Subcutaneous abdominal adipose tissue (tissue), 5 donors: ENCODE results near the gene MACROD2.

ENCODE experiments used
- H3K27ac ChIP-seq: one replicate; pipeline ENCODE4 v1.7.0; 2013; ENCODE audit warnings: low read depth, mild to moderate bottlenecking, inconsistent platforms, low read length, moderate library complexity
- H3K27me3 ChIP-seq, 5 donors: one replicate each; pipeline ENCODE4 v1.7.0; 2013; ENCODE audit warnings: low read length in 5 of 5, inconsistent platforms in 1 of 5; ENCODE audit not compliant: control insufficient read depth in 5 of 5, insufficient read depth in 4 of 5
- H3K36me3 ChIP-seq, 5 donors: one replicate each; pipeline ENCODE4 v1.7.0; 2013; ENCODE audit warnings: low read length in 5 of 5; ENCODE audit not compliant: control insufficient read depth in 5 of 5, insufficient read depth in 5 of 5
- H3K4me1 ChIP-seq, 5 donors: one replicate each; pipeline ENCODE4 v1.7.0; 2013; ENCODE audit warnings: low read length in 5 of 5, mild to moderate bottlenecking in 3 of 5, moderate library complexity in 1 of 5; ENCODE audit not compliant: control insufficient read depth in 5 of 5, insufficient read depth in 5 of 5
- H3K4me3 ChIP-seq, 5 donors: one replicate each; pipeline ENCODE4 v1.7.0; 2013; ENCODE audit warnings: low read length in 5 of 5, low read depth in 1 of 5
- H3K9ac ChIP-seq, 5 donors: one replicate each; pipeline ENCODE4 v1.7.0; 2013; ENCODE audit warnings: low read length in 5 of 5, mild to moderate bottlenecking in 4 of 5, moderate library complexity in 3 of 5
- H3K9me3 ChIP-seq, 5 donors: one replicate each; pipeline ENCODE4 v1.7.0; 2013; ENCODE audit warnings: low read length in 5 of 5; ENCODE audit not compliant: control insufficient read depth in 5 of 5
- donor health status: healthy.
- donor health status: healthy.
- donor health status: healthy.
- donor health status: healthy.
- donor health status: healthy.

Gene MACROD2

GRCh38 chr20:15171016-15171415 is 1175.7 kb downstream of the MACROD2 start:
- H3K27me3 ChIP-seq, result no peaks in the 10 kb centered on the region
- peaks cover 0 to 4% (median 4%) of the 10 kb centered on the region in 5 donors for H3K9me3 ChIP-seq
- H3K36me3 ChIP-seq, result no peaks in the 10 kb centered on the region
- H3K27ac ChIP-seq, result no peak overlapping the region
- H3K9ac ChIP-seq, result no peak overlapping the region
- no peak overlapping the region for H3K4me3 ChIP-seq
- H3K4me1 ChIP-seq, result no peaks in the 10 kb centered on the region

DNA sequence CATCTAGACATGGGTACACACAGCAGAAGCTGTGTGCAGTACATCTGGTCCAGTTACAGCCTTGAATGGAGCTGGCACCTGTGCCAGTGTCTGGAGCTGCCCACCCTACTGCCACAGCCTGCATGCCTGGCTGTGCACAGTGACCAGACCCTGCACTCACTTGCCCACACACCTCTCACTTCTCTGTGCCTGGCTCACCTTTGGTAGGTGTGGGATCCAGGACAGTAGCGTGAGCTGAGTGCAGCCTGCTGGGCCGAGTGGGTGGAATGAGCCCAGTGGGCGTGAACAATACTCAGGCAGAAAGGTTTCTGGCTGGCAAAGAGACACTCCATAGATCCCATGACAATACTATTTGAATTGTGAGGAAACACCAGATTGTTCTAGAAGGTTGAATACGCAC is 1181.6 kb downstream of the MACROD2 start:
- no peak overlapping the region for H3K27ac ChIP-seq
- H3K36me3 ChIP-seq, result no peaks in the 10 kb centered on the region
- H3K4me1 ChIP-seq, result no peaks in the 10 kb centered on the region
- H3K9ac ChIP-seq, result no peak overlapping the region
- H3K27me3 ChIP-seq, result no peaks in the 10 kb centered on the region
- H3K4me3 ChIP-seq, result no peak overlapping the region
- H3K9me3 ChIP-seq, result peaks cover 4 to 13% (median 8%) of the 10 kb centered on the region in 5 donors

- no peak overlapping the region for H3K4me3 ChIP-seq
- no peak overlapping the region for H3K9ac ChIP-seq
- no peaks in the 10 kb centered on the region for H3K36me3 ChIP-seq
- no peaks in the 10 kb centered on the region for H3K27me3 ChIP-seq
- no peak overlapping the region for H3K27ac ChIP-seq
- no peaks in the 10 kb centered on the region for H3K4me1 ChIP-seq
- peaks cover 4 to 13% (median 8%) of the 10 kb centered on the region in 5 donors for H3K9me3 ChIP-seq
Measured at GRCh38 chr20:15178581-15178980, 1183.3 kb downstream of the MACROD2 start.

- Histone ChIP-seq H3K36me3 (no peaks in the 10 kb centered on the region), H3K27ac (no peak overlapping the region), H3K4me1 (no peaks in the 10 kb centered on the region)
Measured at GRCh38 chr20:15179381-15179780, 1184.1 kb downstream of the MACROD2 start.

DNA sequence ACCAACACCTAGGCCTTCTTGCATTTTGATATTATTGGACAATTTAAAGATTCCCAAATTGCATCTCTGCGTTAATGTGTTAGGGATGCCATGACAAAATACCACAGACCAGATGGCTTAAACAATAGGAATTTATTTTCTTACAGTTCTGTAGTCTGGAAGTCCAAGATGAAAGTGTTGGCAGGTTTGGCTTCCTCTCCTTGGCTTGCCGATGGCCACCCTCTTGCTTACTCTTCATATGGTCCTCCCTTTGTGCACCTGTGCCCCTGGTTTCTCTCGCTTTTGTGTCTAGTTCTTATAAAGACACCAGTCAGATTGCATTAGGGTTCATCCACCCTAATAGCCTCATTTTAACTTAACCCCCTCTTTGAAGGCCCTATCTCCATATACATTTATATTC is 1184.5 kb downstream of the MACROD2 start:
- no peak overlapping the region for H3K27ac ChIP-seq
- no peaks in the 10 kb centered on the region for H3K4me1 ChIP-seq
- H3K36me3 ChIP-seq, result no peaks in the 10 kb centered on the region
- no peaks in the 10 kb centered on the region for H3K27me3 ChIP-seq
- H3K4me3 ChIP-seq, result no peak overlapping the region
- H3K9ac ChIP-seq, result no peak overlapping the region
- H3K9me3 ChIP-seq, result peaks cover 4 to 13% (median 8%) of the 10 kb centered on the region in 5 donors

More at GRCh38 chr20:15179381-15179780, 1184.1 kb downstream of the MACROD2 start:
- Histone ChIP-seq H3K4me3 (no peak overlapping the region), H3K9ac (no peak overlapping the region), H3K27me3 (no peaks in the 10 kb centered on the region), H3K9me3 (peaks cover 4 to 13% (median 8%) of the 10 kb centered on the region in 5 donors)

- Histone ChIP-seq H3K27me3 (no peaks in the 10 kb centered on the region), H3K9me3 (no peaks in the 10 kb centered on the region), H3K27ac (no peak overlapping the region), H3K4me3 (no peak overlapping the region), H3K4me1 (no peaks in the 10 kb centered on the region), H3K36me3 (no peaks in the 10 kb centered on the region), H3K9ac (no peak overlapping the region)
Measured at GRCh38 chr20:15185322-15185721, 1190.0 kb downstream of the MACROD2 start.

- no peaks in the 10 kb centered on the region for H3K9me3 ChIP-seq
- H3K27ac ChIP-seq, result no peak overlapping the region
- H3K27me3 ChIP-seq, result no peaks in the 10 kb centered on the region
- H3K4me3 ChIP-seq, result no peak overlapping the region
- H3K9ac ChIP-seq, result no peak overlapping the region
- H3K4me1 ChIP-seq, result no peaks in the 10 kb centered on the region
- H3K36me3 ChIP-seq, result no peaks in the 10 kb centered on the region
Measured at GRCh38 chr20:15185913-15186312, 1190.6 kb downstream of the MACROD2 start.

GRCh38 chr20:15187612-15188011 is 1192.3 kb downstream of the MACROD2 start:
- no peaks in the 10 kb centered on the region for H3K36me3 ChIP-seq
- H3K9ac ChIP-seq, result no peak overlapping the region
- no peak overlapping the region for H3K27ac ChIP-seq
- no peaks in the 10 kb centered on the region for H3K27me3 ChIP-seq
- no peaks in the 10 kb centered on the region for H3K9me3 ChIP-seq
- no peaks in the 10 kb centered on the region for H3K4me1 ChIP-seq
- no peak overlapping the region for H3K4me3 ChIP-seq

DNA sequence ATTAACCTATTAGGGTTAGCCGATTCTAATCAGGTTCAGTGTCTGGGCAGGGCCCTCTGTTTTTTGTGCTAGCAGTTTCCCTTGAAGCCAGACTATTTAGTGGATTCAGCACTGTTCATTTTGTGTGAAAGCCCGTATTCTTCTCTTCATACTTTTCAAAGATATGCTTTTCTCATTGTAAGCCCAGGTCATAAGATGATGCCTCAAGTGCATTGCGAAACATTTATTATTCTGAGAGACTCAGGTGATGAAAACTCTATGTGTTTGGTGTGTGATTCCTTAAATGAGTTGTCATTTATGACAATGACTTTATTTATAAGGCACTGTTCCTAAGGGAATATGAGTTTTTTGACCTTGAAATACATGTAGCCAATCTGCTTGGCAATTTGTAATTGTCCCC is 1193.1 kb downstream of the MACROD2 start:
- Histone ChIP-seq H3K36me3 (no peaks in the 10 kb centered on the region), H3K9ac (no peak overlapping the region), H3K27ac (no peak overlapping the region), H3K4me3 (no peak overlapping the region), H3K4me1 (no peaks in the 10 kb centered on the region), H3K9me3 (no peaks in the 10 kb centered on the region), H3K27me3 (no peaks in the 10 kb centered on the region)

DNA sequence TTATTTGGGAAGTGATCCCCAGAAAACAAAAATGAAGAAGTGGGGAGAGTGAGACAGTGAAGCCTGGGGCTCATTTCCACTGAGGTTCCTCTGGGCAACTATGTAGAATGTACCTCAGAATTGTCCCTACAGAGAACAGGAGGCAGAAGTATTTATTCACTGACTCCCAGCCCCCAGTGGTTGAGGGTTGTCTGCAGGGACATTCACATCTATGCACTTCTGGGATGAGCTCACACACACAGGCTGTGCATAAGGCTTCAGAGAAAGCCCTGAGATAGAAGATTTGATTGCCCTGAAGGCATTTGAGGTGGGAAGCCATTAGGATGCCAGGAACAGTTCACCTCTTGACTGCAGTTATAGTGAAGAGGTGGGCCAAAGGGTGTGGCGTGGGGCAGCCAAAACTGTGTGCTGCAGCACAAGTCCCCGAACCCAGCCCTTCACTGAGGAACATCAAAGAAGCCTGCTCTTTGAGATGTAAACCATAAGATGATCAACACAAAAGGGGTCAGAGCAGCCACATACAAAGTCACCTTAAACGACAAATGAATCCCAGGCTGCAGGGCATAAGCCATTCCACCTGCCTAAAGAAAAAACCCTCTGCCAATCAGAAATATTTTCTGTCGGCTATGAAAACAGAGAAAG is 1195.9 kb downstream of the MACROD2 start:
- H3K4me3 ChIP-seq, result no peak overlapping the region
- no peak overlapping the region for H3K27ac ChIP-seq
- H3K9ac ChIP-seq, result no peak overlapping the region
- H3K27me3 ChIP-seq, result no peaks in the 10 kb centered on the region
- H3K36me3 ChIP-seq, result no peaks in the 10 kb centered on the region
- no peaks in the 10 kb centered on the region for H3K9me3 ChIP-seq
- H3K4me1 ChIP-seq, result no peaks in the 10 kb centered on the region
